HG03354 (cell line): ENCODE data around the gene LHX4.

Experiments
- ATAC-seq: cut with Tn5 transposase; IDR thresholded peaks from one replicate; pipeline ENCODE4 v1.9.1; 2021; ENCODE audit warnings: mild to moderate bottlenecking; ENCODE audit not compliant: unreplicated experiment, poor library complexity, severe bottlenecking

Gene LHX4

DNA sequence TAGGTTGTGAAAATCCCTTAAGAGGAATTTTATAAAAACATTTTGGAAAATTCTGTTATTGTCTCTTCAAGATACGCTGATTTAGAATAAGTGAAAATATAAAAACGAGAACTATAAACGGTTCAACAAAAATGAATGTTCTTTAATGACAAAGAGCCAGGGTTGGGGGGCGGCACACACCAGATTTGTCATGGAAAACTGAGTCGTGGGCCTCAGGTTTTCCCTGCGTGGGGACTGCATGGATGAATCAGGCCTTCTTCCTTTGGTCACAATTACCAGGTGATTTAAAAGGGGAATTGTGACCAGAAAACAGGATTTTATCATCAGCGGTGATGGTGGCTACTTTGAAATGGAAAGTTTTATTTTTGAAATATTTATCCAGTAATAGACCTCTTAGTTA, 8.6 kb downstream of the LHX4 start:
- ATAC-seq, result no peak

DNA sequence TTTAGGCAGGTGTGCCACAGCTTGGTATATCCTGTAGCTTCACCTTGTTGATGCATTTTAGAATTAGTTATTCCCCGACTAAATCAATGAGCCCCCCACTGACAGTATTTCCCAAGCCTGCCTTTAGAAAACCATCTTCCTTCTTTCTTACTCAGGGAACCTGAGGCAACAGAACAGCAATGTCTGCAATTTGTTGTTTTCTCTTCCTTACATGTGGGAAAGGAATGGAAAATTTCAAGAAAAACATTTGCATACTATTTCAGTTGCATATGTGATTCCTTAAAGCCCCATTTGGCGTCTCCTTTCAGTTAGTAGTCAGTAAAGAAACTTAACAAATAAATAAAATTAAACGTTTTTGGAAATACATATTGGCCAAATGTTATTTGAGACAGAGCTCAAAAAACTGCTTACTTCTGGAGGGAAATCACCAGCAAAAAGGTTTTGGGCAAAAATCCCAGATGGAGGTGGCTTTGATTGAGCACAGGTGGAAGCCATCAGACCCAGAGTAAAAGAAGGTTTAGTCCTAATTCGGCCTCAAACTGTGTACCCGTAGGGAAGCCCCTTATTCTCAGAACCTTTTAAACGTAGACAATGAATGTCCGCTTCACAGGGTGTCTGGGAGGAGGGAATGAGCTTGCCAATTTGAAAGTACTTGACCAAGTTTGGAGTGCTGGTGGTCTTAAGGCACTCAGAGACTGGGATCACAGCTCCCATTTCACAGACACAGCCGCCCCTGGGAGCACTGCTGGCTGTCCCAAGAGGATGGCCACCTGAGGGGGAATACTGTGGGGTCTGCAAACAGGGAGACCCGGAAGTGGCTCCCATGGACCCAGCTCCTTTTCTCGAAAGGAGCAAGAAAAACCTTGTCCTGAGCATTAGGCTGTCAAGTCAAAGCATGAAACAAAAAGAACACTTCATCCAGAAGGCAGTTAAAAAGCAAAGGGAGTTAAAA, 9.4 kb downstream of the LHX4 start:
- ATAC-seq, result no peak

DNA sequence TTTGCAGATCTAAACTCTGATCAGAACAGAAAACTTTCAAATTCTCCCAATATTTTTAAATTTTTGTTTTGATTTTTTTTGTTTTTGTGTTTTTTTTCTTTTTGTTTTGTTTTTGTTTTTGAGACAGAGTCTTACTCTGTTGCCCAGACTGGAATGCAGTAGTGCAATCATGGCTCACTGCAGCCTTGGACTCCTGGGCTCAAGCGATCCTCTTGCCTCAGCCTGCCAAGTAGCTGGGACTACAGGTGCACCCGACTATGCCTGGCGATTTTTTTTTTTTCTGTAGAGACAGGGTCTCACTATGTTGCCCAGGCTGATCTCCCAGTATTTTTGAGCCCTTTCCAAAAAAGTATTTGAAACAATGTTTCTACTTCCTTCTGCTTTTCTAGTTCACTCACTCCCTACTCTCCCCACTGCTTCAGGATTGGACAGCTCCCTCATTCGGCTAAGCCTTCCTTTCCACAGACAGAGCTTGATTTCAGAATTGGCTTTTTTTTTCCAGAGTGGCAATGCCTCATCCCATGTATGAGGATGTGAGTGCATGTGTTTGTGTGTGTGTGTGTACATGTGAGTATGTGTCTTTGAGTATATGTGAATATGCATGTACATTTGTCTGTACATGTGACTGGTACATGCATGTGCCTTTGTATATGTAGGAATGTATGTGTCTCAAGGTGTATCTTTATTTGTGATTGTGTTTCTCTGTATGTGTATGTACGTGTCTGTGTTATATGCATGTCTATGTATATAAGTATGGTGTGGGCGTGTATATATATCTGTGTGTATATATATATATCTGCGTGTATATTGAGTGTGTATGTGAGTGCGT, 11.9 kb downstream of the LHX4 start:
- no peak for ATAC-seq

DNA sequence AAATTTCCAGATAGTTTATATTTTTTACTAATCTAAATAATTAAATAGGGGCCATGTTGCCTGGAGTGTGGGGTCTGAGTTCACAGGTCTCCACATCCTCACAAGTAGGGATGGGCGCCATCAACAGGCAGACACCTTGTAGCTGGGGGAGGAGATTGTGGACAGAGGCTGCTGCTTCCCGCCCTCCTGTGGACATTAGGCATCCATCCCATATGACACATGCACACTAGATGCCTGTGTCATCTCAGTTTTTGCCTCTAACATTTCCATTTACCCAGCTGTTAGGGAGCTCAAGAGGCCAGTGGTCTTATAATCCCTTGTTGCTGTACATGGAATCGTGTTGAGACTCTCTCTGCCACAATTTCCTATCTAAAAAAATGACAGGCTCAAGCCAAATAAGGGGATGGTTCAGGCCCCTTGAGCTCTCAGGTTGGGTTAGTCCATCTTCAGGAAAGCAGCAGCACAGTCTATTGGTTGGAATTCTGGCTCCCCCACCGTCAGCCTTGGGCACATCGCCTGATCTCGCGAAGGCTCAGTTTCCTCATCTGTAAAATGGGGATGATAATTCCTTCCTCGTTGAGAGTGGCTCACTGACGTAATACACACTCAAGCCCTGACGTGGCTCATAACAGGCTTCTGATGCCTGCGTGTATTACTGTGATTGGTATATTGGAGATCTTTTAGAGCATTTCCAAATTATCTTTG, 13.6 kb downstream of the LHX4 start:
- ATAC-seq, result no peak

DNA sequence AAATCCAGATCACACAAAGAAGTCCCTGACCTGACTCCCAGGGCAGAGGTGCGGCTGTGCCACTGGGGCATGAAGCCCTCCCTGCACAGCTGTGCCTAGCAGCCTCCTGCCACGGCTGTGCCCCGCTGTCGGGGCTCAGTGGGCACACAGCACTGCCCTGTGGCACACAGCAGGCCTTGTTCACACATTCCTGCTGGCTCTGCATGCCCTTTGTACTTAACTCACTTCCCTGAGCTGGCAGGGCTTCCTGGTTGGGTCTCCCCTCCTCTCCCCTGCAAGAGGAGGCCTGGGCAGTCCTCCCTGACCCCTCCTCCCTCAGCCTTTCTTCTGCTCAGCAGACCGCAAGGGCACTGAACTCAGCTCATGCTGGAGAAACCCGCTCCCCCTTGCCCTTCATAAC, 14.8 kb downstream of the LHX4 start:
- no peak for ATAC-seq

DNA sequence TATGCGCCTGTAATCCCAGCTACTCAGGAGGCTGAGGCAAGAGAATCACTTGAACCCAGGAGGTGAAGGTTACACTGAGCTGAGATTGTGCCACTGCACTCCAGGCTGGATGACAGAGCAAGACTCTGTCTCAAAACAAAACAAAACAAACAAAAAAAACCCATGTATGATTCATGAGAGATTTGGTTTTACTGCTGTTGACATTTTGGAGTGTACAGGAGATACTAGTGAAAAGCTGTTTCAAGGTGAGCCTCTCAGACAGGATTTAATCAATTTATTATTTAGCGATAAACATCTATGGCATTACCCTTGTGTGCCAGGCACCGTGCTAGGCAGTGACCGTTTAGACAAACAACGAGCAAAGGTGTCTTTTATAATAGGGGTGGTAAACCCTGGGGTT, 16.5 kb downstream of the LHX4 start:
- no peak for ATAC-seq

DNA sequence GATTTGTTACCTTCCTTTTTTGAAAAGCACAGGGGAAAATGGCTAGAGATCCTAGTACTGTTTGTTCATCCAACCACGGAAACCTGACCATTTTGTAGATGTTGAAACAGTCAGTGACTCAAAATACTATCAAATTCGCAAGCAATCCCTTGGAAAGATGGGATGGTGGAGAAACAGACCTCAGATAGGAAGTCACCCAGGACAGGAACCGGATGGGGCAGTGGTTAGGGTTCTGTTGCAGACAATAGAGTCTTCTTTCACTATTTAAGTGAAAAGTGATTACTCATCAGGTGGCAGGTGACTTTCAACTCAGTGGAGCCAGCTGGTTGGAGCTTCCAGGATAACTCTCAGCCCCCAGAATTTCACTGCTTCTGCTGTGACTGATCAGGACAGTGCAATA, 17.0 kb downstream of the LHX4 start:
- ATAC-seq, result no peak

DNA sequence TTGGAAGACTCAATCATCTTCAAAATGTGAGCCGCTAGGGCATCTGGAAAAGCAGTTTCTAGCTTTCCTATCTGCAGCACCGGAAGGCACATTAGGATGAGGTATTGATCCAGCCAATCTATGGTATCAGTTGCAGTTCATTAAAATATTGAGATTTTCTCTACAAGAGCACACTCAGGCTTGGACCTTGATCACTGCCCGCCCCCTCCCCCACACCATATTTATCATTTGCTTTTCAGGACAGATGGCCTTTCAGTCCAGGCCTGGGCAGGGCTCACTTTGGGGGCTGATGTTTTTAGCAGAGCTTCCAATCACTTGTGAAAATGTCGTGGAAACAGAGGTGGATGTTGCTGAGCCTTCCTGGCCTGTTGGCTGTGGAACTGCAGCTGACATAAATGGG, 17.5 kb downstream of the LHX4 start:
- no peak for ATAC-seq

DNA sequence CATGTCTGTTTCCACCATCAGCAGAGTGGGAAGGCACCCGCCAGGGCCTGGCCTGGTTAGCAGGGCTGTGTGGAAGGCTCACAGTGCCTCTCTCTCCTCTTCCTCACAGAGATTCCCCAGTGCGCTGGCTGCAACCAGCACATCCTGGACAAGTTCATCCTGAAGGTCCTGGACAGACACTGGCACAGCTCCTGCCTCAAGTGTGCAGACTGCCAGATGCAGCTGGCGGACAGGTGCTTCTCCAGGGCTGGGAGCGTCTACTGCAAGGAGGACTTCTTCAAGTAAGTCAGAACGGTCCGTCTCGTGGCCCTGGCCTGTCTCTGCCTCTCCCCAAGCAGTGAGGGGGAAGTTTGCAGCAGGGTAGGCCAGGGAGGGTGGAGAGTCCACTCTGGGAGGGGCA, 18.1 kb downstream of the LHX4 start:
- no peak for ATAC-seq

DNA sequence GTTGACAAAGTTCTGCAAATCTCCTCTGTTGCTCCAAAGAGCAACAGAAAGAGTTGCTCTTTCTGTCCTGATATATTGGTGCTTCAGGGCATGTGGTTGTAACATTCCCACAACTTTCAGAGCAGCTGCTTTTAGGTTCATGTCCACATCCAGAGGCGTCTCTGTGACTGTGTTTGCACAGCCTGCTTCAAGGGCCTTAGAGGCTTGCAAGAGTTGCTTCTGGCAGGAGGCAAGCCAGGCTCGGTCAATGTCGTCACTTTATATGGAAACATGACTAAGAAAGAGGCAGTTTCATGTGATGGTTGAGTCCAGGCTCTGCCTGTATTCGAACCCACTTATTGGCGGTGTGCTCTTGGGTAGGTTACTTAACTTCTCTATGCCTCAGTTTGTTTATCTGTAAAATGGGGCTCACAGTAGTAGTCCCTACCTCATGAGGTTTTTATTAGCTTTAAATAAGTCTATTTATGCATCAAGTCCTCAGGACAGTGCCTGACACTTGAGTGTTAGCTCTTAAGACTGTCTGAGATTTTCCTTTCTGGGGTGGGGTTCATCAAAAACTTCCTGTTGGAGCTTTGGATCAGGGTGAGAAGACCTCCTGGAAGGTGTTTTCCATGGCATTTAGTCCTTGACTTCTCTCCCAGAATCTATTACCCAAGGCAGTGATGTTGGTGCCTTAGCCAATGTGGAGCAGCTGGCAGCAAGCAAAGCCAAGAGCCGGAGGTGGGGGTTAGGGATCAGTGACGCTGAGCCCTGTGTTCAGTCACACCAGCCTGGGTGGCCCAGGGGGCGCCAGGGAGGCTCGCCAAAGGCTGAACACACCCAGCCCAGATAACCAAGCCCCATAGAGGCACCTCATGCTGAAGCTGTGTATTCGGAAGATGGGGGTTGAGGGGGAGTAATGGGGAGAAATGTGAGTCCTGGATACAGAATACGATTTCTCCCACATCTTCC, 18.9 kb downstream of the LHX4 start:
- no peak for ATAC-seq

DNA sequence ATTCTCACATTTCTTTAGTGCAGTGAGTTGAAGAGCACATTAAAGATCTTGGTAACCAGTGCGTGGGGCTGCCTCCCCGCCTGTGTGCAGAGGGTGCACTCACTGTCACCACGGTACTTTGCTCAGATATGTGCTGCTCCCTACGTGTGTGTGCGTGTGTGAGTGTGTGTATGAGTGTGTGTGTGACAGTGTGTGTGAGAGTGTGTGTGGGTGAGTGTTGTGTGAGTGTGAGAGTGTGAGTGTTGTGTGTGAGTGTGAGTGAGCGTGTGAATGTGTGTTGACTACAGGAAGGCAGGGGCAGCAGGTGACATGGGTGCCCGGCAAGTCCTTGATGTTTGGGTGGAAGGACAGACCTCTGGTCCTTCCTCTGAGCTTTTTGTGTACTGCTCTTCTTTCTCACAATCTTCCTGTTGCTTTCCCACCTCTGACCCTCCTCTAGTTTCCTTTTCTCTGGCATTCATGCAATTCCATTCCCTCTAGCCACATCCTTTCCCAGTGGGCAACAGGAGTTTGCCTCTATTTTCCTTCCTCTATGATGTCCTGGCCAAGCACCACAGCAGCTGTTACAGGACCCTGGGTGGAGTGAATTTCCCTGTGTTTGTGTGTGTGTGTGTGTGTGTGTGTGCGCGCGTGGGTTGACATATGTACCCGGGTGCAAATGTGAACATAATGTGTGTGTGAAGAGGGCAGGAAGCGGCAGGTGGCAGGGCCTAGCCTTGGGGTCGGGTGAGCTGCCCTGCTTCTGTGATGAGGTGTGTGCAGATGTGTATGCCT, 19.8 kb downstream of the LHX4 start:
- ATAC-seq, result no peak

DNA sequence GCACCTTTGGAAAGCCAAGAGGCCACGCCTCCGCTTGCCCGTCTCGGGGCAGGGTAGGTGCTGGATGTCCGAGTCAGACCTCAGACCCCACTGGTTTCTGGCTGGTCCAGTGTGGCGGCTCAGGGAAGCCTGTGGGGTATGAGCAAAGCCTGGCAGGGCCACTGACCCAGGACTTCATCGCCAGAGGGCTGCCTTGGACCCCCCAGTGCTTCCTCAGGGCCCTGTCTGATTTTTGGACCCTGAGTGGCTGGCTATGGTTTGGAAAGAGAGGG, 20.4 kb downstream of the LHX4 start:
- no peak for ATAC-seq

DNA sequence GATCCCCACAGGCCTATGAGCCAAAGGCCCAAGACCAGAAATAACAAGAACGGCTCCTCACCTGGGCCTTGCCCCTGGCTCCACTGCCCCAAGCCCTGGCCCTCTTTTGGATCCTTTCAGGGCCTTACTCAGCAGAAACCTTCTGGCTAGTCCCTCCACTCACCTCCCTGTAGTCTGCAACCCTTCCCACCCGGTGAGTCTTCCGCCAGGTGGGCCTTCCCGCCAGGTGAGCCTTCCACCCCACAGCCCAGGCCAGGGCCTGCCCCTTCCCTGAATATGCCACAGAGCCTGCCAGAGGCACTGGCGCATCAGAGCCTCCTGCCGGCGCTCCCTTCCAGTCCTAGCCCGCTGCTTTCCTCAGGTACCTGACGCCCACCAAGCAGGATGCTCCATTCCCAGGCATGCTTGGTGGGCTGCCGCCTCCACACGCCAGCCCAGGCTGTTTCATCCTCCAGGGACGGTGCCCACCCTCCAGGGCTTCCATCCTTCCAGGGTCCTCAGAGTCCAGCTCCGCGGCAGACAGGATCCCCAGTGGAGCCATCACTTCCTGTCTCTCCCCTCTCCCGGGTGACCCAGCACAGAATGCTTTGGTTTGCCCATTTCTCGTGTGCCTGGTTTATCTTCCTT, 20.9 kb downstream of the LHX4 start:
- no peak for ATAC-seq

DNA sequence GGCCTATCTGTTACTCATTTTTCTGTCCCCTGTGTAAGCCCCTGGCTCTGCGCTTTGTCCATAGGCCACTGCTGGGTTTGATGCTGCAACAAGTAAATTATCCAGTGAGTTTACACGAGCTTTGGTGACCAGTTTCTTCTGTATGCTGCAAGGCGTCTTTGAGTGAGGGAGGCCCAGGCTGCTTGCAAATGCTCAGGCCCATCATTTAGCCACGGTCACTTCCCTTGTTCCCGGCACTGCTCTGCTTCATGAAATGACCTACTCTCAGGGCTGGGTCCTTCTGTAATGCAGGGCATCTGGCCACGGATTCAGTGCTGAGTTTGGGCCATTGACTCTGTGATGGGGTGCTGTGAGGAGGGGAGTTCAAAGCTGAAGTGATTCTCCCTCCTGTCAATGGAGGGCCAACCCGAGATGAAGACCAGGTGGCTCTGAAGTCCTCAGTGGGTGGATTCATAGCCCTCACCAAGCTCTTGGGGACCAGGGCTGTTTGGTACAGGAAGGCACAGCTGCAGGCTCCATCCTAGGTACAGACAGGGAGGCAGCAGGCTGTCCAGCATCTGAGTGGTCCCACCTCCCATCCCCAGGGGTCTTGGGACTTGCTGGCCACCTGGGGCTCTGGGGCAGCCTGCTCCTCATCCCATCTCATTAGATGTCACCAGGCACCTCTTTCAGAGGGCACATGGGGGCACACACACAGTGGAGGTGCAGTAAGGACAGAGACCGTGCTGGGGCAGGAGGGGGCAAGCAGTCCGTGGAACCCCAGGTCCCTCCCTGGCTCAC, 21.7 kb downstream of the LHX4 start:
- ATAC-seq, result no peak

DNA sequence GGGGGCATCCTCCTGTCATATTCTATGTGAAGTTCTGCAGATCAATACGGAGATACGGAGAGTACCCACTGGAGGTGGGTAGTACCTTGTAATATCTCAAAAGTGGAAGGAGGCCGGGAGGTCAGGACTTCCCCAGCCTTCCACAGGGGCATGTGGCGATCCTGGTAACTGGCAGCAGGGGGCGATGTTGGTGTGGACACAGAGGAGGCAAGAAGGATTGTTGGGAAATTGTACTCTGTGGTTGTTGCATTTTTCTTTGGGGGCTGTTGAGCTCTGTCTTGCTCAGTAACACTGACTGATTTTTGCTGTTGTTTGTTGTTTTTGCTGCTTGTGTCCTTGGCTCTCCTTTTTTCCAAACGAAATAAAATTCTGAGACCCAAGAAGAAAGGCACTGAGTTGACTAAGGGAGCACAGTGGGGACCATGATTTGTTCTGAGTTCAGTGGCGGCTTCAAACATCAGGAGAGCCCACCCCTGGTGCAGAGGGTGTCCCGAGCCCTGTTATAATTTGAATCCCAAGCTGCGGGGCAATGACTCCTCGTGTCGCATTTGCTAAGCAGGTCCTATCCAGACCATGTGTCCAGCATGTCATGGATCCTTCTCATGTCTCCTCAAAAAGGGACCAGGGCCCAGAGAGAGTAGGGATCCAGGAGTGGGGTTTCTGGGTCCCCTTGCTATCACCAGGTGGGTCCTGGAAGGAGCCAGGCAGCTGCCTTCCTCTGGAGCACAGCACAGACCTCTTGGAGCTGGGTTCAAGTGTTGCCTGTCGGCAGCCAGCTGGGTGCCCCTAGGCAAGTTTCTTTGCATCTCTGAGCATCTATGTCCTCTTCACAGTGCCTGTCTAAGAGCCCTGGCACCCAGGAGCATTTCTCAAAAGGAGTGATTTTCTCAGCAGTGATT, 22.8 kb downstream of the LHX4 start:
- peak; percentile 71 for ATAC-seq

DNA sequence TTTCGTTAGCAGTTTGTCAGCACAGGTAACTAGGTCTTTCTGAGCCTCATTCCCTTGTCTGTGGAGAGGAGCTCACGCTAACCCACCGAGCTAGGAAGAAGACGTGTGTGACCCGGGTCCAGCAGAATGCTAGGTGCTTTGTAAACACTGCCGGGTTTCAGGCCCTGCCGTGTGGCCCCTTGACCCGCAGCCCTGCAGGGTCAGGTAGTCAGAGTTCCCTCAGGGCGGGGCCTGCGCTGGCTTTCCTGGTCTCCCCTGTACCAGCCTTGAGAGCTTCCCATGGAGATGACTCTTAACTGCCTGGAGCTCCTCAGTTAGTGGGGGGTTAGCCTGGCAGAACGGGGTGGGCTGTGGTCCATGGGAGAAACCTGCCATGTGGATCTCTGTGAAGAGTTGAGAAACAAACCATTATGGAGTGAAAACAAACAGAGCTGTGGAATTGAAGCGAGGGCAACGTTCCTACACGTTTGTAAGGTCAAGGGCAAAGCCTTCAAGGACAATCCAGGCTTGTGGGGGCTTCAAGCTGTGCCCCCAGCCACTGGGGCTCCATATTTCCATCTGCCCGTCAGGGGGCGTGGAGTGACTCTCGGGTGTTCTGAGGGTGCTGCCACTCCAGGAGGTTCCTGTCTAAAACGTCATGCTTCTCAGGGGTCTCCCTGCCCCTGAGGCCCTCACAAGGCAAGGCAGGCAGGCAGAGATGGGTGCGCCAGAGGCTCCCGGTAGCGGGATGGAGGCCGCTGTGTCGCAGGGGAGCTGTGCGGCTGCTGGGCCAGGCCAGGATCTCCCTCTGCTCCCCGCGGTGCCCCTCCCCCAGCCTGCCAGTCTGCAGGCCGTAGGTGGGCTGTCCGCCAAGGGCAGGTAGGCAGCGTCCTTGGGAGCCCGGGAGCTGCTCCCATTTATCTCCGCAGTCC, 23.8 kb downstream of the LHX4 start:
- ATAC-seq, result no peak
